ENCODE data around the gene TUBB. TPM values are rescaled to one million over a fixed set of nuclear protein-coding genes. Genes with fewer than 3 reads are reported as not detected.

The TUBB gene
- total and polyA plus RNA-seq, 9 of the 15 experiments (the other 6 are each of a cell fraction or from before 2014, with no cell fraction given) = 971 to 2,870 (median 1,478) TPM

GRCh38 chr6:30719791-30720737, at the start of gene TUBB (continued):
- TF ChIP-seq ZBTB11 (CRISPR knock-in tag; IDR thresholded peaks at IDR 0.05) (0 out of 6 replicates have a peak, but pooled peaks of 1 of the 3 experiments have one; percentile 21), ZNF717 (CRISPR knock-in tag; IDR thresholded peaks at IDR 0.05) (no peak), NR4A1 (CRISPR knock-in tag; IDR thresholded peaks at IDR 0.05) (no peak), NR4A1 (tag; IDR thresholded peaks at IDR 0.05) (no peak), MTA3 (IDR thresholded peaks at IDR 0.05; ENCODE audit: borderline replicate concordance) (peak; percentile 64), ZBTB12 (CRISPR knock-in tag; IDR thresholded peaks at IDR 0.05) (peak; percentile 40; the same call in 1 of the 2 replicates), TFAP4 (CRISPR knock-in tag; IDR thresholded peaks at IDR 0.05; ENCODE audit: borderline replicate concordance) (peak; percentile 72; the same call in 1 of the 2 replicates), MAFF (IDR thresholded peaks at IDR 0.05; ENCODE audit: low read length) (peak; percentile 97), COPS2 (conservative IDR thresholded peaks at IDR 0.05) (no peak), ZNF280A (IDR thresholded peaks at IDR 0.05; ENCODE audit: low read depth, partially characterized antibody) (no peak), CREM (IDR thresholded peaks at IDR 0.05; ENCODE audit: low read depth) (peak; percentile 92), SAP30 (IDR thresholded peaks at IDR 0.05; ENCODE audit: borderline replicate concordance, insufficient read depth, low read depth, low read length, poor library complexity, severe bottlenecking) (peak; percentile 42), HMG20A (CRISPR knock-in tag; conservative IDR thresholded peaks at IDR 0.05) (no peak)

All from K562 (cell line).